COLO829 (cell line): ENCODE data around the gene TKT.
"Not testable (repeated sequence)": the region's sequence is repeated elsewhere in the genome, so short reads cannot be mapped to it uniquely, and the experiment has no call there.

ENCODE experiments used
- DNase-seq: peaks from one replicate; pipeline ENCODE4 v3.0.0; 2012; ENCODE audit warnings: low spot score

Gene TKT

GRCh38 chr3:53260286-53260785 lies 4.5 kb upstream of the TKT start:
- DNase-seq, result no peak

GRCh38 chr3:53259427-53260259 lies 3.8 kb upstream of the TKT start:
- no peak for DNase-seq

GRCh38 chr3:53258600-53259426 lies 3.0 kb upstream of the TKT start:
- peak; percentile 54 for DNase-seq

- no peak for DNase-seq
Measured at GRCh38 chr3:53257465-53257864, 1.6 kb upstream of the TKT start.

- no peak for DNase-seq
Measured at GRCh38 chr3:53256704-53257055, 858 bp upstream of the TKT start.

- no peak for DNase-seq
Measured at GRCh38 chr3:53255423-53255774, 423 bp downstream of the TKT start.

- DNase-seq, result peak; percentile 82
Measured at GRCh38 chr3:53254509-53255422, 1.1 kb downstream of the TKT start.

GRCh38 chr3:53253707-53254508 lies 1.9 kb downstream of the TKT start:
- DNase-seq, result no peak

GRCh38 chr3:53252947-53253322 lies 2.9 kb downstream of the TKT start:
- DNase-seq, result not testable (repeated sequence)

GRCh38 chr3:53252096-53252946 lies 3.5 kb downstream of the TKT start:
- no peak for DNase-seq

- DNase-seq, result peak; percentile 68
Measured at GRCh38 chr3:53250881-53251605, 4.8 kb downstream of the TKT start.

- DNase-seq, result no peak
Measured at GRCh38 chr3:53250453-53250852, 5.4 kb downstream of the TKT start.

- no peak for DNase-seq
Measured at GRCh38 chr3:53248161-53248560, 7.7 kb downstream of the TKT start.

GRCh38 chr3:53247619-53248018 lies 8.2 kb downstream of the TKT start:
- DNase-seq, result no peak

- DNase-seq, result no peak
Measured at GRCh38 chr3:53244271-53244670, 11.6 kb downstream of the TKT start.

- no peak for DNase-seq
Measured at GRCh38 chr3:53243785-53244184, 12.0 kb downstream of the TKT start.

GRCh38 chr3:53243165-53243564 lies 12.7 kb downstream of the TKT start:
- no peak for DNase-seq

- DNase-seq, result no peak
Measured at GRCh38 chr3:53242642-53243041, 13.2 kb downstream of the TKT start.

GRCh38 chr3:53242155-53242554 lies 13.7 kb downstream of the TKT start:
- no peak for DNase-seq
